ENCODE data around the gene CDH23.

The CDH23 gene

GRCh38 chr10:71790749-71791440, 394.2 kb downstream of the CDH23 start:
- DNase-seq: no peak

GRCh38 chr10:71795248-71795647, 398.5 kb downstream of the CDH23 start:
- DNase-seq: peak; percentile 19

GRCh38 chr10:71796749-71797405, 400.2 kb downstream of the CDH23 start:
- no peak for DNase-seq

DNA sequence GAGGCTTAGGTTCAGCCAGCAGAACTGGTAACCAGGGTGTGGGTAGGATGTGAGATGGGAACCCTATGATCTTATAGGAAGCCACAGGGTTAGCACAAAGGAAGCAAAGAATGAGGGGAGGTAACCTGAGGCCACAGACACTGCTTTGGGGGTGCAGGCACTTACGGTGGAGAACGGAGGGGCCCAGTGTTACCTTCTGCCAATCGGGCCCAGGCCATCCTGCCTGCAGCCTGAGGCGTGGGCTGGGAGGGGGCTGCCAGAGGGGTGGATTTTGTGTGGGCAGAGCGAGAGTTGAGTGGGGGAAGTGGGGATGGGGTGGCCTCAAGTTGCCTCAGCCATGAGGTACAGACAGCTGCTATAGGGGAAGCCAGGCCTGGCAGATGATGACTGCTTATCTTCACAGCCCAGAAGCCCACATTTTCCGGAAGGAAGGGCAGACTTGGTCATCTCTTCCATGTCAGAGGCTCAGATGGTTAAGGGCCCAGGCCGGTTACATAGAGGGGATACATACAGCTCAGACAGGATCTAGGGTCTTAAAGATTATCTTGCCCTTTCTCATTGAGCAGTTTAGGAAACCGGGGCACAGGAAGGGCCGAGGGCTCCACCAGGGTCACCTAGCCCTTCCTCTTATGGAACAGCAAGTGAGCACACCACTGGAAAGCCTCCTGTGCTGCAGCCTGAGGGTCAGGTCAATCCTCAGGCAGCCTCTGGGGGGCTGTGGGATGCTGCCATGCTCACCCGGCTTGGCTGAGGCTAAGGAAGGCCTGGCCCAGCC, 401.0 kb downstream of the CDH23 start:
- DNase-seq: no peak

- DNase-seq: no peak
Measured at GRCh38 chr10:71798308-71798624, 401.5 kb downstream of the CDH23 start.

DNA sequence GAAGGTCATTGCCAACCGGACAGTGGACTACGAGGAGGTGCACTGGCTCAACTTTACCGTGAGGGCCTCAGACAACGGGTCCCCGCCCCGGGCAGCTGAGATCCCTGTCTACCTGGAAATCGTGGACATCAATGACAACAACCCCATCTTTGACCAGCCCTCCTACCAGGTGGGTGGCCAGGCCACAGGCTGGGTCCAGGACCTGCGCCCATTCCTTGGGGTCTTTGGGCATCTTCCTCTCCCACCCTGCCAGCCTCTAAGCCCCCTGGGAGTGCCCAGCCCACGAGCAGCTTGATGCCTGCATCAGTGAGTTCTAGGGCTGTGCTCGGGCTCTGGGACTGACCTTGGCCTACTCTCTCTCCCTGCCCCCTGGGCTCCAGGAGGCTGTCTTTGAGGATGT, 402.4 kb downstream of the CDH23 start:
- no peak for DNase-seq

GRCh38 chr10:71799608-71800453, 403.1 kb downstream of the CDH23 start:
- DNase-seq: no peak

DNA sequence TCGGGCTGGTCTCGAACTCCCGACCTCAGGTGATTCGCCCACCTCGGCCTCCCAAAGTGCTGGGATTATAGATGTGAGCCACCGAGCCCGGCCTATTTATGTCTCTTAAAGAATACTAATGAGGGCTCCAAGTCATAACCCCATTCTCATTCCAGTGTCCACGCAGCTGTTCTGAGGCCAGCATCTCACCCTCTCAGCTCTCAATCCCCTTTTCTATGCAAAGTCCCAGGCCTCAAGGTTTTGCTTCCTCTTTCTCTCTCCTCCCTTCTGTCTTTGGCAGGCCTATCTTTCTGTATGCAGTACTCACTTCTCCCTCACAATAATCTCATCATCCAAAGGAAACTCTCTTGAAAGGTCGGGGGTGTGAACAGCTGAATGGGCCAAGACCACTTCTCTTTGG, 404.6 kb downstream of the CDH23 start:
- no peak for DNase-seq

DNA sequence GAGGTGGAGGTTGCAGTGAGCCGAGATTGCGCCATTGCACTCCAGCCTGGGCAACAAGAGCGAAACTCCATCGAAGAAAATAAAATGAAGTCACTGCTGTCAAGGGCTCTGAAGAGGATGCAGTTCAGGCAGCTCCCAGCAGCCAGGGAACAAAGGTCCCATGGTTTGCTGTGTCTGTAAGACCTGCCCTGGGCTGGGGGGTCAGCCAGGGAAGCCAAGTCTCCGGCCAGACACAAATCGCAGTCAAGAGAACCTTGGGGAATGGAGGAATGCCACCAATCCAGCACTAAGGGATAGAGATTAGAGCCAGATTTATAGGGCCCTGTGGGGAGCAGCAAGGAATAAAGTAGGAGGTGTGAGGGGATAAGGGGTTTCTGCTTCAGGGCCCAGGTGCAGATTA, 405.5 kb downstream of the CDH23 start:
- DNase-seq: no peak

DNA sequence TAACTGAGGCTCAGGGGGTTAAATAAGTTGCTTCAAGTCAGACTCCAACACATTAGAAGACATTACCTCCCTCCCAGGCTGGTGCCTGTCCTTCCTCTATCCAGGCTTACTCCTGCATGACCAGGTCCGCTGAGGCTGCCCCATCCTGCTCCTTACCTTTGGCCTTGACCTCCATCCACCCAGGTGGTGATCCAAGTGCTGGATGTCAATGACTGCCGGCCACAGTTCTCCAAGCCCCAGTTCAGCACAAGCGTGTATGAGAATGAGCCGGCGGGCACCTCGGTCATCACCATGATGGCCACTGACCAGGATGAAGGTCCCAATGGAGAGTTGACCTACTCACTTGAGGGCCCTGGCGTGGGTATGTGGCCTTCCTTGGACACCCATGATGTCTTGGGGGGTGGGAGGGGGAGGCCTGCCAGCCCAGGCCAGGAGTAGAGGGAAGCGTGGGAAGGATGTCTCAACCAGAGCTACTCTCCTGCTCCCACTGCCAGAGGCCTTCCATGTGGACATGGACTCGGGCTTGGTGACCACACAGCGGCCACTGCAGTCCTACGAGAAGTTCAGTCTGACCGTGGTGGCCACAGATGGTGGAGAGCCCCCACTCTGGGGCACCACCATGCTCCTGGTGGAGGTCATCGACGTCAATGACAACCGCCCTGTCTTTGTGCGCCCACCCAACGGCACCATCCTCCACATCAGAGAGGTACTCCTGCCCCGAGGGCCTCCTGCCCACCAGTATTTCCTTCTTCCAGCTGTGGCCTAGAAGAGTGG, 406.2 kb downstream of the CDH23 start:
- DNase-seq: no peak

DNA sequence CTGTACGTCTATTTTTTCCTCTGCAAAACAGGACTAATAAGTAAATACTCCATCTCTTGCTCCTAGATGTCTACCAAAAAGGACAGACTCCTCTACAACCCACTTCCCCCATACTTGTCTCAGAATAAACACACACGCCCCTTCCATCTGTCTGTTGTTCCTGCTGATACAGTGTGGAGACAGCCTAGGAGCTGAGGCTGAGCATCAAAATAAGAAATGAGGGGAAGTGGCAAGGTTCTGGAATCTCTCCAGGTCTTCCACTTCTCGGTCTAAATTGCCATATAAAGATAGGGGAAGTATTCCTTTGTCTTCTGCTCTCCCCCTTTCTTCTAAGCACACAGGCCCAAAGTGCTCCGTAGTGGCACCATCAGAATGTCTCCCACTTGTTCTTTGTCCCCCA, 407.4 kb downstream of the CDH23 start:
- DNase-seq: no peak

DNA sequence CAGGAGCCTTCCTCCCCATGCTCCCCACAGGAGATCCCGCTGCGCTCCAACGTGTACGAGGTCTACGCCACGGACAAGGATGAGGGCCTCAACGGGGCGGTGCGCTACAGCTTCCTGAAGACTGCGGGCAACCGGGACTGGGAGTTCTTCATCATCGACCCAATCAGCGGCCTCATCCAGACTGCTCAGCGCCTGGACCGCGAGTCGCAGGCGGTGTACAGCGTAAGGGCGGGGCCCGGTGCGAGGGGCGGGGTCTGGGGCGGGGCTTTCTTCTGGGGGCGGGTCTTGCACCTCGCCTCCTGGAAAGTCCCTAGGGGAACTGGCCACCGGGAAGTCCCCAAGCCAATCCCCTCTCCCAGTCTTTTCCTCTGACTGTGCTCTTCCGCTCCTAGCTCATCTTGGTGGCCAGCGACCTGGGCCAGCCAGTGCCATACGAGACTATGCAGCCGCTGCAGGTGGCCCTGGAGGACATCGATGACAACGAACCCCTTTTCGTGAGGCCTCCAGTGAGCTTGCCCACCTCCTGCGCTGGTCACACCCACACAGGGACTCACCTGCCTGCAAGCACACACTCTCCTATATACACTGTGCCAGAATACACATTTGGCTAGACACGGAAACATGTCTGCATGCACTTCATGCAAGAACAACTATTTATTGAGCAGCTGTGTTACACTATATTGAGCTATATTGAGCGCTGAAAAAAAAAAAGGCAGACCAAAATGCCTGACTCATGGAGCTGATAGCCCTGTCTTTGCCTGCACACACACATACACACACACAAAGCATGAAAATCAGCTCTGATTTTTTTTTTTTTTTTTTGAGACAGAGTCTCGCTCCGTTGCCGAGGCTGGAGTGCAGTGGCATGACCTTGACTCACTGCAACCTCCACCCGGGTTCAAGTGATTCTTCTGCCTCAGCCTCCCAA, 409.3 kb downstream of the CDH23 start:
- peak; percentile 18 for DNase-seq

GRCh38 chr10:71806704-71807556, 410.2 kb downstream of the CDH23 start:
- no peak for DNase-seq

DNA sequence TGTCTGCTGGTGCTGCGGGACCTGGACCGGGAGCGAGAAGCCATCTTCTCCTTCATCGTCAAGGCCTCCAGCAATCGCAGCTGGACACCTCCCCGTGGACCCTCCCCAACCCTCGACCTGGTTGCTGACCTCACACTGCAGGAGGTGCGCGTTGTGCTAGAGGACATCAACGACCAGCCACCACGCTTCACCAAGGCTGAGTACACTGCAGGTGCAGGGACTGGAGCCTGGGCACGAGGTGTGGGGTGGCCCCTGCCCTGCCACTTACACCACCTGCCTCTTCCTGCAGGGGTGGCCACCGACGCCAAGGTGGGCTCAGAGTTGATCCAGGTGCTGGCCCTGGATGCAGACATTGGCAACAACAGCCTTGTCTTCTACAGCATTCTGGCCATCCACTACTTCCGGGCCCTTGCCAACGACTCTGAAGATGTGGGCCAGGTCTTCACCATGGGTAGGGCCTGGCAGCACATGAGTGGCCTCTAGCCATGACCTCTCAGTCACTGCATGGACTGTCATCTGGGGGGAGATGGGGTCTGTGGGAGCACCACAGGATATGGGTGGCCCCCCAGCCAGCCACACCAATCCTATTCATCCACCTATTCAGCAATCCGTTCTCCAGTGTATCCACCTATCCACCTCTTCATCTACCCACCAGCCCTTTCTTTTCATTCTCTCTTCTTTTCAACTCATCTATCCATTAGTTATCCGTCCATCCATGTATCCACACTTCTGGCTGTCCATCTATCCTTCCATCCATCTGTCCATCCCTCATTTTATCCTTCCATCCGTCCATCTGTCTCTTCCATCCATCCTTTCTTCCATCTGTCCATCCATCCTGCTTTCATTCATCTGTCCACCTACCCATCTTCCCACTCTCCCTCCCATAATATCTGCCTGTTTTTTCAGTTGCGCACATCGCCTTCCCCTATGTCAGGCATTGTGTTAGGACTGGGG, 411.1 kb downstream of the CDH23 start:
- no peak for DNase-seq

- DNase-seq: no peak
Measured at GRCh38 chr10:71809628-71810027, 412.9 kb downstream of the CDH23 start.

DNA sequence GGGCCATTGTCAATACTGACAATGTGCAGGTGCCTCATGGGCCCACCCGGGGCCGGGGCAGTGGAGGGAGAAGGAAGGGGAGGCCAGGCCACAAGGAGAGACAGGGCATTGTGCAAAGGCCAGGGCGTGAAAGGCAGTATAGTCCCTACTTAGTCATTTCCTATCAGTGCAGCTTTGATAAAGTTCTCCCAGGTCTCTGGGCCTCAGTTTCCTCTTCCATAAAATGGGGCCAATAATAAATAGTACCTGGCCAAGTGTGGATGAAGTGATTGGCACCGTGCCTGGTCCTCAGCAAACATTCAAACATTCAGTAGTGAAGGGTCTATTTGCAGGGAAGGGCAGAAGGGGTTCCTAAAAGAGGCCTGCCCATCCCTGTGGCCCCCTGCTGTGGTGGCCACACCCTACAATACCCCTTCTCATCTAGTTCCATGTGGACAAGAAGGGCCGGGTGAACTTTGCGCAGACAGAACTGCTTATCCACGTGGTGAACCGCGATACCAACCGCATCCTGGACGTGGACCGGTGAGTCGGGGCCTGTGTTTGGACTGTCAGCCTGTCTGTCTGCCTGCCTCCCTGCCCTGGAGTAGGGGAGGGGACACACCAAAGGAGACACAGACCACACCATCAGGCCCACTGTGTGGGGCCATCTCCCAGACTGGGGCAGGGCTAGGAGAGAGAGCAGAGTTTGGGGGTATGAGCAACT, 413.5 kb downstream of the CDH23 start:
- no peak for DNase-seq

DNA sequence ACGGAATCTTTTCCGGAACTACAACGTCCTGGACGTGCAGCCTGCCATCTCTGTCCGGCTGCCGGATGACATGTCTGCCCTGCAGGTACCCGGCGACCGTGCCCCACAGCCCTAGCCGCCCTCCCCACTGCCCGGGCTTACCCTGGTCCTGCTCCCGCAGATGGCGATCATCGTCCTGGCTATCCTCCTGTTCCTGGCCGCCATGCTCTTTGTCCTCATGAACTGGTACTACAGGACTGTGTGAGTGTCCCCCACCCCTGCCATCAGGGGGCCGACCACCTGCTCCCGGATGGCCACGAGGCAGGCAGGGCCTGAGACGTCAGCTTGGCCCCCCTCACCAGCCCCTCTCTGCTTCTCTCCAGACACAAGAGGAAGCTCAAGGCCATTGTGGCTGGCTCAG, 414.6 kb downstream of the CDH23 start:
- DNase-seq: no peak
